Measurements from ENCODE around the gene UBAC1. TPM values are rescaled to one million over a fixed set of nuclear protein-coding genes. Genes with fewer than 3 reads are reported as not detected.

Gene UBAC1
- polyA plus RNA-seq, 1 donor from 2014 or later, result 19.5 TPM

DNA sequence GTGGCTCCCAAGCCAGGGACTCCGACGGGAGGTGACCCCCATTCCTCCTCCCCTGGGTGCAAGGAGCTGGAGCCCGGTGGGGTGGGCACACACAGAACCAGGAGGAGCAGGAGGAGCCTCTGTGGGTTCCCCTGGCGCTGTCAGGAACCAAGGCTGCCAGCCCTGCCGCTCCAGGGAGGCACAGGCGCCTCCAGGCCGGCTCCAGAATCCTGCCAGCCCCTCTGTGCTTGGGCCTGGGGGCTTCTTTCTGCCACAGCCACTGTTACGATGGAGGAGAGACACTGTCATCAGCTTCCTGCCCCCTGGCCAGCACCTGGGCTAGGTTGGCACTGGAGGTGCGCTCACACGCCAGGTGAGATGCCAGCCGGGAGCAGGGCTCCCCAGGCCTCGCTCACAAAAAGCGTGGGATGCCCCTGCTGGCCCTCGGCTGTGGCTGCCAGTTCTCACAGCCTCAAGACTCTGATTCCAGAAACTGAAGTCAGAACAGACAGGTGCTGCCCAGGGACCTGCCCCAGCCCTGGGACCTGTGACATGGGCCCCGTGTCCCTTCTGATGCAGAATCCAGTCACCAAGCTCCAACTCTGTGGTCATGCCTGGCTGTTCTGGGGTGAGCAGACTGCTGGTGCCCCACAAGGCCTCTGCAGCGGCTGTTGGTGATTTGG lies 37.4 kb upstream of the UBAC1 start:
- Mint-ChIP-seq H3K27me3 (peaks cover 4% of the 10 kb centered on the region), H3K4me1 (peaks cover 0 to 1% (median 0%) of the 10 kb centered on the region in 3 donors), H3K9me3 (no peaks in the 10 kb centered on the region), H3K27ac (no peak overlapping the region), H3K36me3 (no peaks in the 10 kb centered on the region), H3K4me3 (no peak overlapping the region)

DNA sequence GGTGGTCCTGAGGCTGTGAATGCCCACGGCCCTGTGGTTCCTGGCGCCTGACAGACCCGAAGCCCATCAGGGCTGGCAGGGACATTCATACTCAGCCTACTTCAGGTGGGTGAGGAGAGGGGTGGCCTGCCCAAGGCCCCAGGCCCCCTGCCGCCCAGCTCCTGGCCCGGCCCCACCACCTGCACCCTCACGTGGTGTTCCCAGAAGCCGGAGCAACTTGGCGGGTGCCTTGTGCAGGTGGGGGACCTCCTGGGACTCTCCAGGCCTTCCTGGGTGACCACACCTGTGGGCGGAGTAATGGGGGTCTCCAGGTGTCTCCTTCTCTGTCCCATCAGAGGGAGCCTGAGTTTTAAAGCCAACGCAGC lies 36.8 kb upstream of the UBAC1 start:
- peaks cover 0 to 1% (median 0%) of the 10 kb centered on the region in 3 donors for H3K4me1 Mint-ChIP-seq
- H3K9me3 Mint-ChIP-seq, result no peaks in the 10 kb centered on the region
- no peak overlapping the region for H3K4me3 Mint-ChIP-seq
- peaks cover 4% of the 10 kb centered on the region for H3K27me3 Mint-ChIP-seq
- no peaks in the 10 kb centered on the region for H3K36me3 Mint-ChIP-seq
- no peak overlapping the region for H3K27ac Mint-ChIP-seq

DNA sequence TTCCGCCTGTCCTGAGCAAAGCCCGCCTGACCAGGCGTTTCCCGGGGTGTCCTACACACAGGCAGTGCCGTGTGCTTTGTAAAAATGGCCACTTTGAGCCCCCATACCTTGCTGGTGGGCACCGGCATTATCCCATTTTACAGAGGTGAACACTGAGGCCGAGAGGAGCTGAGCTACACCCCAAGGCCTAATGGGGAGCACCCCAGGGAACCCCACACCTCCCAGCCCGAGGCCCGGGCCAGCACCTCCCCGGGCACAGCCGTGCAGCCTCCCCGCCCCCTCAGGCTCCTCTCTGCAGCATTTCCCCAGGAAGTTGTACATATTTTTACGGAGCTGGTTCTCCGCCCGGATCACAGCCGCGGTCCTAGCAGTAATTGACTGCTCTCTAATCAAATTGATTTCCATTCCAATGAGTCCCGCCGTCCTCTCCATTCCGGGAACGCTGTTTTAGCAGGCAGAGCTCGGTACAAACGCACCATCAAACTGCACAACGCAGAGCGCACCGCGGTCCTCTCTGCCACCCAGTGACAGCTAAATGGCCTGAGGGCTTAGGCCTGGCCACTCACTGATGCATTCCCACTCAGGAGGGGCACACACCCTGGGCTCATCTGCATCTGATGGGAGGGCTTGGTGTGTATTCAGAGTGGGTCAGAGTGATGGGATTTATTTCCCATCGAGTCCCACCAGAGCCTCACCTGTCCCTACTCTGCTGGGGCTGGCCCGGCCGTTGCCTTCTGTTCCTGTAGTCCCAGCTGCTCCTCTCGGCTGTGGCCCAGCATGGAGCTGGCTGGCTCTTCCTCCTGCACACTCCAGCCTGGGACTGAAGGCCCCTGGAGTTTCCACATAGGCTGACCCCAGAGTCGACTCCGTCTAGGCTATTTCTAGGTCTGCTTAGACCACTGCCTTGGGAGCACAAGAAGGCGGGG lies 36.2 kb upstream of the UBAC1 start:
- H3K9me3 Mint-ChIP-seq, result no peaks in the 10 kb centered on the region
- H3K27ac Mint-ChIP-seq, result no peak overlapping the region
- peaks cover 0 to 3% (median 3%) of the 10 kb centered on the region in 3 donors for H3K4me1 Mint-ChIP-seq
- H3K4me3 Mint-ChIP-seq, result no peak overlapping the region
- no peaks in the 10 kb centered on the region for H3K36me3 Mint-ChIP-seq
- peaks cover 4% of the 10 kb centered on the region for H3K27me3 Mint-ChIP-seq

DNA sequence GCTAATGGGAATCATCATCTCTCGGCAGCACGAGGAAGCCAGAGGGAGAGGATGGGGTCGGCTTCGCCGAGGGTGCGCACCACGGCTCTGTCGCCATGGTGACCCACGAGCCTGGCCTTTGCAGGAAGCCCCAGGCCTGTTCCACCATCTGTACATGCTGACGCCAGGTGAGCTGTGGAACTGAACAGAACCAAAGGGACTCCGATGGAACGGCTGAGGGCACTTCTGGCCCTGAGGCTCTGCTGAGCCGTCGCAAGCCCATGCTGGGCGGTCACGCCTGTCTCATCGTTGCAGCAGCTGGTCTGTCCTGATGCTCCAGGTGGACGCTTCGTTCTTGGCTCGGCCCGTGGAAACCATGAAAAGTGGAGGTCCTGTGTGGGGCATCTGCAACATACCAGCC lies 34.6 kb upstream of the UBAC1 start:
- Mint-ChIP-seq H3K9me3 (no peaks in the 10 kb centered on the region), H3K4me1 (peaks cover 0 to 6% (median 6%) of the 10 kb centered on the region in 3 donors), H3K36me3 (no peaks in the 10 kb centered on the region), H3K27me3 (no peaks in the 10 kb centered on the region), H3K27ac (no peak overlapping the region), H3K4me3 (no peak overlapping the region)

DNA sequence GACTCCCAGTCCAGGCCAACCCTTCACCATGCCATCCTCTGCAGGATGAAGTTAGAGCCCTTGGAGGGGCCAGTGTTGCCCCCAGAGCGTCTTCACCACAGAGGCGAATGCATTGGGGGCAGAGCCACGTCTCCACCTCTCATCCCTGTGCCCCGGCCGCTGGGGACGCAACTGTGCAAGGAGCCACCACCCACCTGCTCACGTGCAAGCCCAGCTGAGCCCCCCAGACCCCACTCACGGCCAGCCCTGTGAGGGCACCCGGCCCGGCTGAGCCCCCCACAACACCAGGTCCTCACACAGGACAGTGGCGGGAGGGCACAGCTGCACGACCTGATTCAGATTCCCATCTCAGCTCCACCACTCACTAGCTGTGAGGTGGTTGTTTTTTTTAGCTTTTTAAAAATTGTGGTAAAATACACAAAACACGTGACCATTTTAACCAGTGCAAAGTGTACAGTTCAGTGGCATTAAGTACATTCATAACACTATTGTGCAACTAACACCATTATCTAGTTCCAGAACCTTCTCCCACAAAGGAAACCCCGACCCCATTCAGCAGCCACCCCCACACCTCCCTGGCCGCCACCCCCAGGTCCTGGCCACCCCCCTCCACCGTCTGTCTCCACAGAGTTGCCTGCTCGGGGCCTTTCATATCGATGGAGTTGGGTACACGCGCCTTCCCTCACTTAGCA lies 33.5 kb upstream of the UBAC1 start:
- Mint-ChIP-seq H3K36me3 (no peaks in the 10 kb centered on the region), H3K27me3 (no peaks in the 10 kb centered on the region), H3K4me1 (peaks cover 0 to 8% (median 6%) of the 10 kb centered on the region in 3 donors), H3K27ac (peak overlapping the region in 1 of 3 donors; percentile 51), H3K9me3 (no peaks in the 10 kb centered on the region), H3K4me3 (no peak overlapping the region)

DNA sequence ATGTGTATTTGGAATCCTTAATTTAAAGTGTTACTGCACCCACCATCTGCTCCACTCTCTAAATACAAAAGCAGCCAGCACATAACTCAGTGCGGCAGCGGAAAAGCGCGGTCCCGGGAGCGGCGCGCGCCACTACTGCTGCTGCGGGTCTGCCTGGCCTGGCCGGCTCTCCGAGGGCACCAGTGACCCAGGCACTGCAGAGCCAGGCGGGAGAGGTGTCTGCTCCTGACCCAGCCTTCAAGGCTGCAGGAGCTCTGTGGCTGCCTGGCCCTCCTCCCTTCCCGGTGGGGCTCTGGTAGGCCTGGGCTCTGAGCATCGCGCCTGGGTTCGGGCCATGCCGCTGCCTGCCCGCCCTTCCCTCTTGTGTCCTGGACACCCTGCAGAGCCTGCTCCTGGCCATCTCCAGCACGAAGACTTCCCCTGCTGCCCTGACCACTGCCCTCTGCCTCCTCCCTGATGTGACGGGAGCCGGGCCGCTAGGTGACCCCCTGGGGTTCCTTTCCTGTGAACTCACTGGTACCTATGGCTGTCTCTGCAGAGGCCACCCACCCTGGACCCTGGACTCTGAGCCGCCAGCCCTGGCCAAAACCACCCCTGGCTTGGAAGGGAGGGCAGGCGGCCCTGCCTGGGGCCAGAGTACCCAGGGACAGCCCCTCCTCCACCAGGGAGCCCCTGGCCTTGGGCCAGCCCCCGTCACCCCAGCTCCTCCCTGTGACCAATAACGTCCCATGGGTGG lies 32.8 kb upstream of the UBAC1 start:
- H3K9me3 Mint-ChIP-seq, result no peaks in the 10 kb centered on the region
- H3K4me3 Mint-ChIP-seq, result peak overlapping the region in 1 of 4 donors; percentile 60
- peaks cover 0 to 8% (median 6%) of the 10 kb centered on the region in 3 donors for H3K4me1 Mint-ChIP-seq
- H3K27ac Mint-ChIP-seq, result no peak overlapping the region
- no peaks in the 10 kb centered on the region for H3K27me3 Mint-ChIP-seq
- H3K36me3 Mint-ChIP-seq, result no peaks in the 10 kb centered on the region

DNA sequence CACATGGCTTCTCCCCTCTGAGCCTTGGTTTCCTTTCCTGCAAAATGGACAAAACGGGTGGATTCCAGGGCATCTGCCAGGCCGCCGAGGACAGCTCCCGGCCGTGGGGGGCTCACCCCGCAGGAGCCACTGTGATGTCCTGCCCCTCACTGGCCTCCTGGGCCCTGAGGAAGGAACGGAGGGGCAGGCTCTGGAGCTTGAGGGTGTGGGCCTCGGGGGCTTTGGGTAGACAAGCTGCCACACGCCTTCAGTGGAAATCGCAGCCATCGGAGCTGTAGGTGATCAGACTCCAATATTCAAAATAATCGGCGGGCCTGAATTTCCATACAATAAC lies 32.2 kb upstream of the UBAC1 start:
- Mint-ChIP-seq H3K4me3 (peak overlapping the region in 1 of 4 donors; percentile 32), H3K27ac (no peak overlapping the region)

DNA sequence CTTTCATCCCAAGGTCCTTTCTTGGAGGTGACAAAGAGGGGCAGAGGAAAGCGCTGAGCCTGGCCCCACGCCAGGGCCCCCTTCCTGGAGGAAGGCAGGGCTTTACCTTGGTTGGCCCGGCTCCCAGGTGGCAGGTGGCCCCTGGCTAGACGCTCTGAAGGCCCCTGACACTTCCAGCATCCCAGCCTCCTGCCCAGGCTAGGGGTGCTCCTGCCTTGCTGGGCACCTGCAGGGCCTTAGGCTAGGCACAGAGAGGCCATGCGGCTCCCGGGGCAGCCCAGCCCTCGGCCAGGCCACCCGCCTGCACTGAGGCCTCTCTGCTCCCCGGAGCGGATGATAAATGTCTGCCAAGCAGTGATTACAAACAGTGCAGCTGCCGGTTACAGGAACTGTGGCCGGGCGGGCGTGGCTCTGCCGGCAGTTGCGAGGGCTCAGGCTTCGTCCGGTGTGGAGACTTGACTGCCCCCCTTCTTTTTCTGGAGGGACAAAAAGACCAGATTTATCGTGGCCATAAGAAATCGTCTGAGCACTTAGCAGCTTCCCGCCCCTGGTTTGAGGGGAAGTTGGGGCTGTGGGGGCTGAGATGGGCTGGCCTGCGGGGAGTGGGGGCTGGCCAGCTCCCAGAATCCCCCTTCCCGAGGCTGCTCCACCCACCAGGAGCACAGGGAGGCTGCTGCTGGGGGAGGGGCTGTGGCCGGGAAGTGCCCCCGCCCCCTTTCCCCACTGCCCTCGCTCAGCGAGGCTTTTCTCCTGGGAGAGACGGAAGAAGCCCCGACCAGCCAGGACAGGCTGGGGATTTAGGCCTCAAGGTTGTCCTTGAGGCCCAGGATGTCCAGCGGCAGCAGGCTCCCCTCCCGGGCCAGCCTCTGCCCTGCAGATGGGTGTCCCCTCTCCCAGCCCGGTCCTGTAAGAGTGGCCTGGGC lies 31.6 kb upstream of the UBAC1 start:
- Mint-ChIP-seq H3K4me3 (peak overlapping the region; percentile 29 to 83 (median 66)), H3K4me1 (peaks cover 0 to 8% (median 6%) of the 10 kb centered on the region in 3 donors), H3K9me3 (no peaks in the 10 kb centered on the region), H3K36me3 (no peaks in the 10 kb centered on the region), H3K27ac (peak overlapping the region in 2 of 3 donors; percentile 23 to 25), H3K27me3 (no peaks in the 10 kb centered on the region)

More for the DNA sequence above, 32.2 kb upstream of the UBAC1 start:
- no peaks in the 10 kb centered on the region for H3K36me3 Mint-ChIP-seq
- H3K4me1 Mint-ChIP-seq, result peaks cover 0 to 8% (median 6%) of the 10 kb centered on the region in 3 donors
- H3K9me3 Mint-ChIP-seq, result no peaks in the 10 kb centered on the region
- no peaks in the 10 kb centered on the region for H3K27me3 Mint-ChIP-seq

DNA sequence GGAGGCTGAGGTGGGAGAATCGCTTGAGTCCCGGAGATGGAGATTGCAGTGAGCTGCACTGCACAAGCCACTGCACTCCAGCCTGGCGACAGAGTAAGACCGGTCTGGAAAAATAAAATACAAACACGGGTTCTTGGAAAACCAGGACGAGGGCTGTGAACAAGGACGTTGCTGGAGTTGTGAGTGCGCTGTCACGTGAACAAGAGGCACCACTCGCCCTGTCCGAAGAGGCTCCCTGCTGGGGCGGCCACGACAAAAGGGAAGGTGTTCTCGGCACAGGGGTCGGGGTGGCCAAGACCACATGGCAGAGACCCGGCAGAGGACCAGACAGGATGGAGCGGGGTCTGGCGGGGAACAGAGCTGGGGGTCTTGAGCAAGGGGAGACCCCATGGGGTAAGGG lies 30.6 kb upstream of the UBAC1 start:
- H3K4me3 Mint-ChIP-seq, result peak overlapping the region in 2 of 4 donors; percentile 39 to 65
- H3K9me3 Mint-ChIP-seq, result no peaks in the 10 kb centered on the region
- H3K27ac Mint-ChIP-seq, result no peak overlapping the region
- no peaks in the 10 kb centered on the region for H3K27me3 Mint-ChIP-seq
- H3K4me1 Mint-ChIP-seq, result peaks cover 0 to 8% (median 7%) of the 10 kb centered on the region in 3 donors
- H3K36me3 Mint-ChIP-seq, result no peaks in the 10 kb centered on the region

DNA sequence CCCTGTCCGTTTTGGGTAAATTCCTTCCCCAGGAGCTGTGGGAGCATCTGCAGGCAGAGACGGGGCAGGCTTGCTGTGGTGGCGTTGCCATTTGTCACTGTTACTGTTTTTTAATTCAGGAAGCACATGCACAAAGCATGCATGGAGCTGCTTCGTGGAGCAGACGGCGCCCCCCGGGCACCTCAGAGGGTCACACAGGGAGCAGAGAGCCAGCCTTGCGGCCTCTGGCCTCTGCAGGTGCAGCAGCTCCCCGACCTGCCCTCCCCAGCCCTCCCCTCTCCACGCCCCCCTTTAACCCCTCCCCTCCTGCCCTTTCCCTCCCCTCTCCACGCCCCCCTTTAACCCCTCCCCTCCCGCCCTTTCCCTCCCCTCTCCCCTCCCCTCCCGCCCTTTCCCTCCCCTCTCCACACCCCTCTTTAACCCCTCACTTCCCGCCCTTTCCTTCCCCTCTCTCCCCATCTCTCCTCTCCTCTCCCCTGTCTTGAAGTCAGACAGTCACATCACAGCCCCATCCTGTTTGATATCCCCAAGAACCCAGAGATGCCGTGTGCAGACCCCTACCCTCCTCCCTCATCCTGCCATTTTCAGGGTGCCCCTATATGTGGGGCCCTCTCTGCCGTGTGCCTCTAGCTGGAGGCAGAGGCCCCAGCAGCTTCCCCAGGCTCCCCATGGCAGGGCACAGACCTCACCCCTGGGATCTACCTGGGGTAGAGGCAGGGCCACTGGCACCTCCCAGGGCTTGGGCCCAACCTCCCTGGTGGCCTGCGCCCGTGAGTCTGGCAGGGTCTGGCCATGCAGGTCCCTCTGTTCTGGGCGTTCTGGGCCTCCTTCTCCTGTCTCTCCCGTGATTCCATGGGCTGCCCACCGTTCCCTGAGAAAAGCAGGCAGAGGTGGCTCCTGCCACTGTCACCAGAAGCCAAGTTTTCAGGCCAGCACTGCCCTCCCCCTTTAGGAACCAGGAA lies 29.6 kb upstream of the UBAC1 start:
- Mint-ChIP-seq H3K4me1 (peaks cover 0 to 8% (median 7%) of the 10 kb centered on the region in 3 donors), H3K4me3 (peak overlapping the region in 2 of 4 donors; percentile 38 to 67), H3K36me3 (no peaks in the 10 kb centered on the region), H3K27ac (no peak overlapping the region), H3K9me3 (no peaks in the 10 kb centered on the region), H3K27me3 (peaks cover 2% of the 10 kb centered on the region)

DNA sequence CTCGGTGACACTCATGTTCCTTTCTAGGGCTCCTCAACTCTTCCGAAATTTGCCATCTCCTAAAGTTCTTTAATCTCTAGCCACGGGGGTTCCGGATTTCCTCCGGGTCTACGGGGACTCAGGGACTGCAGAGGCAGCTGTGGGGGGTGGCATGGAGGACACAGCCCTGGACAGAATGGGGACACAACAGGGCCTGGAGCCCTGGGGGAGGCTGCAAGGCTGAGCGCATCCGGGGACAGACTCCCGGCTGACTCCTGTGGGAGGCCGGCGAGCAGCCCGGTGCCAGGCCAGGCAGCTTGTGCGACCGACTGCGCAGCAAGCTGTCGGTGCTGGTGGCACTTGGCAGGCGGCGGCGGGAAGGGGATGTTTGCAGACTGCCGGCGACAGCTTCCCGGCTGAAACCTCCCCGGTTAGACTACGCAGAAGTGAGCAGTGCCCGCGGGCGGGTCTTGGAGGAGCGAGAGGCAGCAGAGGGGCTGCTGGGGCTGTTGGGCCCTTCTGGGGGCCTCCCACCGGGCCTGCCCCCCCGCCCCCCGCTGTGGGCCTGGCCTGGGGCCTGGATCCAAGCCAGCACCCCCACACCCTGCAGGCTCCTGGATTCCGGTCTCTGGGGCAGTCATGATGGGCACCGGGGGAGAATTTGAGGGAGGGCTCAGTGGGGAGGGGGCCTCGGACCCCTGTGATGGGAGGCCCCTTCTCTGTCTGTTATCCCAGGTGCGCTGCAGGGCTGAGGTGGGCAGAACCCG lies 28.7 kb upstream of the UBAC1 start:
- no peaks in the 10 kb centered on the region for H3K9me3 Mint-ChIP-seq
- peaks cover 2% of the 10 kb centered on the region for H3K27me3 Mint-ChIP-seq
- H3K36me3 Mint-ChIP-seq, result no peaks in the 10 kb centered on the region
- H3K27ac Mint-ChIP-seq, result no peak overlapping the region
- H3K4me3 Mint-ChIP-seq, result peak overlapping the region in 2 of 4 donors; percentile 38 to 67
- peaks cover 0 to 8% (median 7%) of the 10 kb centered on the region in 3 donors for H3K4me1 Mint-ChIP-seq

DNA sequence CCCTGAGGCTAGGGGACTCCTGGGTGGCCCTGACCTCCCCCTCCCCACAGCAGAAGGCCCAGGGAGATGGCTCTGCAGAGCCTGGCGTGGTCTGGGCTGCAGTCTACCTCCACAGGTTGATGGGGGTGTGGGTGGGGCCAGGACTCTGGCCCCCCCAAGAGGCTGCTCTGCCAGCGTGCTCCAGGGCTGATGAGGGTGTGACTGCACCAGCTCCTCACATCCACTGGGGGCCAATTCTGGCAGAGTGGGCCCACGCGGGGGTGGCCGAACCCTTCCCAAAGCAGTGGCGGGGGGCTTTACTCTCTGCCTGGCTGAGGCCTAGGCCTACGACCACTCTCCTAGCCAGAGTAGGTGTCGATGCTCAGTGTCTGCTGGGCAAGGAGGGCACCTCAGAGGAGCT lies 28.0 kb upstream of the UBAC1 start:
- no peaks in the 10 kb centered on the region for H3K9me3 Mint-ChIP-seq
- peaks cover 2% of the 10 kb centered on the region for H3K27me3 Mint-ChIP-seq
- H3K4me3 Mint-ChIP-seq, result no peak overlapping the region
- H3K36me3 Mint-ChIP-seq, result no peaks in the 10 kb centered on the region
- peaks cover 0 to 7% (median 7%) of the 10 kb centered on the region in 3 donors for H3K4me1 Mint-ChIP-seq
- no peak overlapping the region for H3K27ac Mint-ChIP-seq
